CD4-positive, alpha-beta memory T cell (primary cell): ENCODE data around the gene PRODH2. TPM values are rescaled to one million over a fixed set of nuclear protein-coding genes. Genes with fewer than 3 reads are reported as not detected.
"Not testable (repeated sequence)": the region's sequence is repeated elsewhere in the genome, so short reads cannot be mapped to it uniquely, and the experiment has no call there.

Experiments used
- CTCF ChIA-PET: fragments of 350-600 bp; sonication (Branson Sonifier 250); formaldehyde crosslinking; loops from one replicate; lab custom pipeline; 2021; ENCODE audit warnings: inconsistent platforms; ENCODE audit not compliant: partially characterized antibody; lab: Charles Lee
- POLR2A ChIA-PET: fragments of 350-600 bp; sonication (Branson Sonifier 250); formaldehyde crosslinking; loops from one replicate; lab custom pipeline; 2021; ENCODE audit not compliant: partially characterized antibody; lab: Charles Lee
- DNase-seq, 5 donors: peaks; one replicate each; pipeline versions ENCODE4 v3.0.0 to v3.0.0-alpha.2; 2020 to 2022; ENCODE audit warnings: mixed read lengths in 1 of 5
- H3K27ac ChIP-seq: one replicate; pipeline ENCODE4 v1.7.0; 2013; ENCODE audit warnings: low read depth, low read length
- H3K27me3 ChIP-seq: 2 replicates; pipeline ENCODE4 v1.7.0; 2013; ENCODE audit warnings: mild to moderate bottlenecking, low read length, moderate library complexity; ENCODE audit not compliant: insufficient read depth
- H3K36me3 ChIP-seq: 2 replicates; pipeline ENCODE4 v1.7.0; 2013; ENCODE audit warnings: mild to moderate bottlenecking, low read length, moderate library complexity; ENCODE audit not compliant: insufficient read depth
- H3K4me1 ChIP-seq: 2 replicates; pipeline ENCODE4 v1.7.0; 2013; ENCODE audit warnings: mild to moderate bottlenecking, low read length, moderate library complexity; ENCODE audit not compliant: insufficient read depth
- H3K4me3 ChIP-seq, 2 donors: one replicate each; pipeline ENCODE4 v1.7.0; 2013; ENCODE audit warnings: low read length in 2 of 2, mild to moderate bottlenecking in 1 of 2
- H3K9me3 ChIP-seq, 2 donors: one replicate each; pipeline ENCODE4 v1.7.0; 2013; ENCODE audit warnings: low read length in 2 of 2, control low read depth in 1 of 2; ENCODE audit not compliant: control insufficient read depth in 1 of 2
- H3K27ac Mint-ChIP-seq, 7 donors: one replicate each; pipeline ENCODE4 v1.8.0; 2020 to 2021; ENCODE audit warnings: mixed read lengths in 7 of 7, mild to moderate bottlenecking in 6 of 7, inconsistent platforms in 3 of 7, moderate library complexity in 3 of 7
- H3K27me3 Mint-ChIP-seq, 2 donors: one replicate each; pipeline ENCODE4 v1.8.0; 2020 to 2021; ENCODE audit warnings: mixed read lengths in 2 of 2
- H3K36me3 Mint-ChIP-seq, 2 donors: one replicate each; pipeline ENCODE4 v1.8.0; 2020 to 2021; ENCODE audit warnings: mixed read lengths in 2 of 2, inconsistent platforms in 1 of 2, mild to moderate bottlenecking in 1 of 2
- H3K4me1 Mint-ChIP-seq, 4 donors: one replicate each; pipeline ENCODE4 v1.8.0; 2020 to 2021; ENCODE audit warnings: mixed read lengths in 4 of 4, mild to moderate bottlenecking in 1 of 4
- H3K4me3 Mint-ChIP-seq, 8 donors: one replicate each; pipeline ENCODE4 v1.8.0; 2020 to 2021; ENCODE audit warnings: mixed read lengths in 8 of 8, mild to moderate bottlenecking in 7 of 8, moderate library complexity in 6 of 8, inconsistent platforms in 3 of 8
- H3K9me3 Mint-ChIP-seq, 8 donors: one replicate each; pipeline ENCODE4 v1.8.0; 2020 to 2021; ENCODE audit warnings: mixed read lengths in 8 of 8, mild to moderate bottlenecking in 5 of 8, inconsistent platforms in 3 of 8, moderate library complexity in 1 of 8
- intact Hi-C: fragments of 100-400 bp; cut with micrococcal nuclease; formaldehyde crosslinking; loops from one replicate; pipeline ENCODE4 v1.15.1; 2023
- polyA plus RNA-seq, 2 donors: library from polyadenylated mRNA; unstranded; fragments of 300-500 nt; fragmentation: Illumina TruSeq; gene quantifications; one replicate each; pipeline ENCODE4 v1.2.3, GENCODE V29; 2021
- total RNA-seq, 2 experiments: library from RNA; stranded (reverse); gene quantifications; one replicate each; pipeline ENCODE4 v1.2.3, GENCODE V29; 2021

PRODH2 gene
- total and polyA plus RNA-seq, 4 experiments from 2014 or later: not detected

- peaks cover 3 to 8% of the 10 kb centered on the region in 2 donors for H3K36me3 Mint-ChIP-seq
- CTCF ChIA-PET: no interaction called here
- H3K9me3 Mint-ChIP-seq: peaks cover 0 to 21% (median 11%) of the 10 kb centered on the region in 8 donors
- no peak overlapping the region for H3K4me3 Mint-ChIP-seq
- Histone ChIP-seq H3K4me3 (no peak overlapping the region), H3K27me3 (peaks cover 33% of the 10 kb centered on the region), H3K9me3 (no peaks in the 10 kb centered on the region), H3K4me1 (peaks cover 14% of the 10 kb centered on the region), H3K27ac (no peak overlapping the region), H3K36me3 (no peaks in the 10 kb centered on the region)
- H3K27ac Mint-ChIP-seq: no peak overlapping the region
- DNase-seq: no peak
- H3K4me1 Mint-ChIP-seq: peaks cover 7 to 30% (median 20%) of the 10 kb centered on the region in 4 donors
- POLR2A ChIA-PET: no interaction called here
- H3K27me3 Mint-ChIP-seq: peaks cover 36 to 47% of the 10 kb centered on the region in 2 donors
- intact Hi-C loops: no loop called here
Observed at GRCh38 chr19:35841961-35842595, 29.4 kb upstream of the PRODH2 start.

GRCh38 chr19:35836096-35836495, 23.5 kb upstream of the PRODH2 start:
- DNase-seq, H3K36me3 Mint-ChIP-seq, H3K27ac Mint-ChIP-seq, H3K4me3 ChIP-seq, intact Hi-C loops, CTCF ChIA-PET, H3K4me1 Mint-ChIP-seq, H3K27me3 ChIP-seq, H3K27ac ChIP-seq, H3K4me1 ChIP-seq, H3K4me3 Mint-ChIP-seq, H3K36me3 ChIP-seq, H3K9me3 ChIP-seq, POLR2A ChIA-PET: not testable (repeated sequence)
- Mint-ChIP-seq H3K27me3 (peaks cover 14 to 20% of the 10 kb centered on the region in 2 donors), H3K9me3 (peaks cover 0 to 14% (median 5%) of the 10 kb centered on the region in 8 donors)

GRCh38 chr19:35833972-35834371, 21.3 kb upstream of the PRODH2 start:
- intact Hi-C loops: no loop called here
- Histone ChIP-seq H3K9me3 (no peaks in the 10 kb centered on the region), H3K27ac (no peak overlapping the region), H3K4me1 (no peaks in the 10 kb centered on the region), H3K4me3 (no peak overlapping the region), H3K36me3 (no peaks in the 10 kb centered on the region), H3K27me3 (peaks cover 2% of the 10 kb centered on the region)
- no peak overlapping the region for H3K4me3 Mint-ChIP-seq
- no peaks in the 10 kb centered on the region for H3K4me1 Mint-ChIP-seq
- peaks cover 0 to 6% (median 3%) of the 10 kb centered on the region in 8 donors for H3K9me3 Mint-ChIP-seq
- H3K36me3 Mint-ChIP-seq: peaks cover 2 to 3% of the 10 kb centered on the region in 2 donors
- H3K27me3 Mint-ChIP-seq: peaks cover 19 to 24% of the 10 kb centered on the region in 2 donors
- H3K27ac Mint-ChIP-seq: no peak overlapping the region
- ChIA-PET CTCF (no interaction called here), POLR2A (no interaction called here)
- no peak for DNase-seq

GRCh38 chr19:35832054-35832453, 19.4 kb upstream of the PRODH2 start:
- Histone ChIP-seq H3K36me3 (no peaks in the 10 kb centered on the region), H3K4me1 (no peaks in the 10 kb centered on the region), H3K4me3 (no peak overlapping the region), H3K27ac (no peak overlapping the region), H3K27me3 (peaks cover 4% of the 10 kb centered on the region), H3K9me3 (no peaks in the 10 kb centered on the region)
- peaks cover 24 to 27% of the 10 kb centered on the region in 2 donors for H3K27me3 Mint-ChIP-seq
- ChIA-PET POLR2A (no interaction called here), CTCF (no interaction called here)
- peaks cover 0 to 3% of the 10 kb centered on the region in 2 donors for H3K36me3 Mint-ChIP-seq
- H3K9me3 Mint-ChIP-seq: peaks cover 0 to 8% (median 3%) of the 10 kb centered on the region in 8 donors
- H3K4me3 Mint-ChIP-seq: no peak overlapping the region
- H3K4me1 Mint-ChIP-seq: no peaks in the 10 kb centered on the region
- DNase-seq: no peak
- no peak overlapping the region for H3K27ac Mint-ChIP-seq
- intact Hi-C loops: no loop called here

- H3K4me3 Mint-ChIP-seq: no peak overlapping the region
- POLR2A ChIA-PET: no interaction called here
- H3K4me1 ChIP-seq: no peaks in the 10 kb centered on the region
- no peak for DNase-seq
- H3K36me3 Mint-ChIP-seq: peaks cover 0 to 3% of the 10 kb centered on the region in 2 donors
- peaks cover 4% of the 10 kb centered on the region for H3K27me3 ChIP-seq
- H3K4me3 ChIP-seq: no peak overlapping the region
- CTCF ChIA-PET: no interaction called here
- H3K27me3 Mint-ChIP-seq: peaks cover 24 to 27% of the 10 kb centered on the region in 2 donors
- no peaks in the 10 kb centered on the region for H3K9me3 ChIP-seq
- H3K27ac ChIP-seq: no peak overlapping the region
- no peaks in the 10 kb centered on the region for H3K36me3 ChIP-seq
- H3K4me1 Mint-ChIP-seq: no peaks in the 10 kb centered on the region
- intact Hi-C loops: no loop called here
- H3K9me3 Mint-ChIP-seq: peaks cover 0 to 8% (median 2%) of the 10 kb centered on the region in 8 donors
- no peak overlapping the region for H3K27ac Mint-ChIP-seq
Observed at GRCh38 chr19:35830986-35831385, 18.3 kb upstream of the PRODH2 start.

GRCh38 chr19:35828692-35829301, 16.2 kb upstream of the PRODH2 start:
- peaks cover 0 to 8% (median 2%) of the 10 kb centered on the region in 8 donors for H3K9me3 Mint-ChIP-seq
- H3K27me3 ChIP-seq: peaks cover 4% of the 10 kb centered on the region
- peak; percentile 25 to 53 (median 41) for DNase-seq
- no peaks in the 10 kb centered on the region for H3K4me1 ChIP-seq
- H3K27ac ChIP-seq: no peak overlapping the region
- H3K27me3 Mint-ChIP-seq: peaks cover 24 to 26% of the 10 kb centered on the region in 2 donors
- no peak overlapping the region for H3K4me3 ChIP-seq
- H3K9me3 ChIP-seq: no peaks in the 10 kb centered on the region
- intact Hi-C loops: no loop called here
- peaks cover 0 to 3% of the 10 kb centered on the region in 2 donors for H3K36me3 Mint-ChIP-seq
- H3K4me3 Mint-ChIP-seq: no peak overlapping the region
- ChIA-PET CTCF (no interaction called here), POLR2A (no interaction called here)
- no peaks in the 10 kb centered on the region for H3K36me3 ChIP-seq
- H3K27ac Mint-ChIP-seq: no peak overlapping the region
- no peaks in the 10 kb centered on the region for H3K4me1 Mint-ChIP-seq

GRCh38 chr19:35824150-35824549, 11.5 kb upstream of the PRODH2 start:
- H3K4me1 ChIP-seq: no peaks in the 10 kb centered on the region
- no peak overlapping the region for H3K4me3 ChIP-seq
- CTCF ChIA-PET: no interaction called here
- no peaks in the 10 kb centered on the region for H3K4me1 Mint-ChIP-seq
- DNase-seq: no peak
- no peak overlapping the region for H3K4me3 Mint-ChIP-seq
- H3K27ac ChIP-seq: no peak overlapping the region
- H3K36me3 ChIP-seq: no peaks in the 10 kb centered on the region
- peaks cover 0 to 7% (median 2%) of the 10 kb centered on the region in 8 donors for H3K9me3 Mint-ChIP-seq
- POLR2A ChIA-PET: no interaction called here
- intact Hi-C loops: no loop called here
- H3K27me3 ChIP-seq: peaks cover 4% of the 10 kb centered on the region
- no peak overlapping the region for H3K27ac Mint-ChIP-seq
- H3K36me3 Mint-ChIP-seq: no peaks in the 10 kb centered on the region
- peaks cover 15 to 20% of the 10 kb centered on the region in 2 donors for H3K27me3 Mint-ChIP-seq
- no peaks in the 10 kb centered on the region for H3K9me3 ChIP-seq
